Panc1 (cell line): ENCODE measurements around the gene CPNE4. TPM values are rescaled to one million over a fixed set of nuclear protein-coding genes. Genes with fewer than 3 reads are reported as not detected.

ENCODE experiments used
- ATAC-seq: fragments of 200-7000 bp; cut with Tn5 transposase; 2 replicates; pipeline ENCODE4 v1.9.1; 2020; ENCODE audit warnings: mild to moderate bottlenecking, moderate library complexity
- BruUV-seq: library from RNA; stranded (reverse); fragments of 400-500 nt; replicated peaks from 2 replicates; lab custom pipeline; 2021; lab: Mats Ljungman, UMichigan
- CTCF ChIA-PET: fragments of 300-600 bp; sonication (Branson Sonifier 250); formaldehyde crosslinking; loops from one replicate; lab custom pipeline; 2022; ENCODE audit warnings: antibody characterized with exemption; lab: Charles Lee
- POLR2A ChIA-PET: fragments of 300-600 bp; sonication (Branson Sonifier 250); formaldehyde crosslinking; loops from one replicate; lab custom pipeline; 2022; ENCODE audit warnings: antibody characterized with exemption; lab: Charles Lee
- DNase-seq: peaks from one replicate; pipeline ENCODE4 v3.0.0-alpha.2; 2010; ENCODE audit warnings: low read depth, low spot score
- H3K27ac ChIP-seq: 2 replicates; pipeline ENCODE4 v1.5.1; 2011; ENCODE audit warnings: mild to moderate bottlenecking, low read length, inconsistent platforms
- H3K27me3 ChIP-seq: fragments of 200-500 bp; sonication (Bioruptor generic); 2 replicates; pipeline ENCODE4 v1.6.0; 2014; ENCODE audit warnings: low read length, inconsistent platforms; ENCODE audit not compliant: control insufficient read depth, insufficient read depth
- H3K36me3 ChIP-seq: fragments of 200-500 bp; sonication (Bioruptor generic); 2 replicates; pipeline ENCODE4 v1.5.1; 2014; ENCODE audit warnings: inconsistent platforms, mild to moderate bottlenecking, low read length, moderate library complexity; ENCODE audit not compliant: control insufficient read depth, insufficient read depth
- H3K4me1 ChIP-seq: 2 replicates; pipeline ENCODE4 v1.5.1; 2011; ENCODE audit warnings: inconsistent platforms, mild to moderate bottlenecking, low read length, moderate library complexity; ENCODE audit not compliant: control insufficient read depth, insufficient read depth
- H3K4me3 ChIP-seq, 2 experiments: 2 replicates each; pipeline ENCODE4 v1.5.1; 2011 to 2012; ENCODE audit warnings: low read depth in 2 of 2, low read length in 2 of 2, mild to moderate bottlenecking in 2 of 2, inconsistent platforms in 1 of 2, moderate library complexity in 1 of 2
- H3K9me3 ChIP-seq: fragments of 200-500 bp; sonication (Bioruptor generic); 2 replicates; pipeline ENCODE4 v1.5.1; 2014; ENCODE audit warnings: low read depth, mild to moderate bottlenecking, inconsistent platforms, low read length, moderate library complexity; ENCODE audit not compliant: control insufficient read depth, insufficient read depth
- POLR2AphosphoS5 ChIP-seq: IDR thresholded peaks from 2 replicates; pipeline ENCODE4 v1.6.1; 2012; ENCODE audit warnings: mild to moderate bottlenecking, low read depth, low read length, moderate library complexity
- SIN3A ChIP-seq: IDR thresholded peaks from 2 replicates; pipeline ENCODE4 v1.6.1; 2012; ENCODE audit warnings: low read depth, mild to moderate bottlenecking, low read length, moderate library complexity, borderline replicate concordance; ENCODE audit not compliant: insufficient read depth
- TCF7L2 ChIP-seq: IDR thresholded peaks from 2 replicates; pipeline ENCODE4 v1.6.1; 2011; ENCODE audit warnings: mild to moderate bottlenecking, low read depth, low read length, inconsistent platforms
- in situ Hi-C: cut with HindIII; loops from 2 replicates; pipeline ENCODE4 v1.10.0; 2016; ENCODE audit warnings: low sequenced_read_pairs, low pct_unique_long_range_greater_than_20kb
- intact Hi-C: fragments of 100-400 bp; cut with micrococcal nuclease; formaldehyde crosslinking; loops from one replicate; pipeline ENCODE4 v1.10.0; 2022; ENCODE audit not compliant: unreplicated experiment
- total RNA-seq: library from RNA; stranded (reverse); gene quantifications from one replicate; pipeline ENCODE4 v1.2.1, GENCODE V29; 2021; ENCODE audit not compliant: unreplicated experiment
- TF ChIP-seq, protein P1 (sequence below): fragments of 450-650 bp; IDR thresholded peaks from 2 replicates; pipeline ENCODE4 v1.5.1; 2017; ENCODE audit warnings: mild to moderate bottlenecking
- TF ChIP-seq, protein P2 (sequence below), 2 experiments: IDR thresholded peaks; 2 replicates each; pipeline ENCODE4 v1.6.1; 2011 to 2012; ENCODE audit warnings: low read depth in 2 of 2, control low read depth in 1 of 2, low read length in 1 of 2, mild to moderate bottlenecking in 1 of 2, moderate library complexity in 1 of 2; ENCODE audit not compliant: insufficient read depth in 1 of 2

The CPNE4 gene
- total RNA-seq, 1 experiment from 2014 or later: not detected

DNA sequence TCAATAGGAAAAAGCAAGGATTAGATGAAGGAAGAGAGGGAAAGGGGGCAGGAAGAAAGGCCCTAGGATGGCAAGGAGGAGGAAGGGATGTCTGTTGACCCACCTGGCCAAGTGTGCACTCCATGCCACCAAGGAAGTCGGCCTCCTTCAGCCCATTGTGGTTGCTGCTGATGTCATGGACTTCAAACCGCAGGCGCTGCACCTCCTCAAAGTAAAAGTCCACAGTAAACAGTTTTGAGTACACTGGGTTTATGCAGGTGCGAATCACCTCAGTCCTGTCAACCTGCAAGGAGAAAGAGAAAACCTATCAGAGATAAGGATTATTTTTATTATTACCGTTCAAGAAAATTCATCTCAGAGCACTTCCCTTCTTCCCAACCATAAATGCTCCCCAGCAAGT lies 311.5 kb downstream of the CPNE4 start:
- ChIA-PET CTCF (no interaction called here), POLR2A (no interaction called here)
- no TSS peak for BruUV-seq
- in situ Hi-C loops: no loop called here
- Histone ChIP-seq H3K27me3 (no peaks in the 10 kb centered on the region), H3K4me3 (no peak overlapping the region), H3K27ac (no peak overlapping the region), H3K36me3 (no peaks in the 10 kb centered on the region), H3K4me1 (no peaks in the 10 kb centered on the region), H3K9me3 (no peaks in the 10 kb centered on the region)
- no peak for TF ChIP-seq SIN3A
- TF ChIP-seq, protein P1, sequence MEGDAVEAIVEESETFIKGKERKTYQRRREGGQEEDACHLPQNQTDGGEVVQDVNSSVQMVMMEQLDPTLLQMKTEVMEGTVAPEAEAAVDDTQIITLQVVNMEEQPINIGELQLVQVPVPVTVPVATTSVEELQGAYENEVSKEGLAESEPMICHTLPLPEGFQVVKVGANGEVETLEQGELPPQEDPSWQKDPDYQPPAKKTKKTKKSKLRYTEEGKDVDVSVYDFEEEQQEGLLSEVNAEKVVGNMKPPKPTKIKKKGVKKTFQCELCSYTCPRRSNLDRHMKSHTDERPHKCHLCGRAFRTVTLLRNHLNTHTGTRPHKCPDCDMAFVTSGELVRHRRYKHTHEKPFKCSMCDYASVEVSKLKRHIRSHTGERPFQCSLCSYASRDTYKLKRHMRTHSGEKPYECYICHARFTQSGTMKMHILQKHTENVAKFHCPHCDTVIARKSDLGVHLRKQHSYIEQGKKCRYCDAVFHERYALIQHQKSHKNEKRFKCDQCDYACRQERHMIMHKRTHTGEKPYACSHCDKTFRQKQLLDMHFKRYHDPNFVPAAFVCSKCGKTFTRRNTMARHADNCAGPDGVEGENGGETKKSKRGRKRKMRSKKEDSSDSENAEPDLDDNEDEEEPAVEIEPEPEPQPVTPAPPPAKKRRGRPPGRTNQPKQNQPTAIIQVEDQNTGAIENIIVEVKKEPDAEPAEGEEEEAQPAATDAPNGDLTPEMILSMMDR: no peak
- no peak for TF ChIP-seq TCF7L2
- TF ChIP-seq, protein P2, sequence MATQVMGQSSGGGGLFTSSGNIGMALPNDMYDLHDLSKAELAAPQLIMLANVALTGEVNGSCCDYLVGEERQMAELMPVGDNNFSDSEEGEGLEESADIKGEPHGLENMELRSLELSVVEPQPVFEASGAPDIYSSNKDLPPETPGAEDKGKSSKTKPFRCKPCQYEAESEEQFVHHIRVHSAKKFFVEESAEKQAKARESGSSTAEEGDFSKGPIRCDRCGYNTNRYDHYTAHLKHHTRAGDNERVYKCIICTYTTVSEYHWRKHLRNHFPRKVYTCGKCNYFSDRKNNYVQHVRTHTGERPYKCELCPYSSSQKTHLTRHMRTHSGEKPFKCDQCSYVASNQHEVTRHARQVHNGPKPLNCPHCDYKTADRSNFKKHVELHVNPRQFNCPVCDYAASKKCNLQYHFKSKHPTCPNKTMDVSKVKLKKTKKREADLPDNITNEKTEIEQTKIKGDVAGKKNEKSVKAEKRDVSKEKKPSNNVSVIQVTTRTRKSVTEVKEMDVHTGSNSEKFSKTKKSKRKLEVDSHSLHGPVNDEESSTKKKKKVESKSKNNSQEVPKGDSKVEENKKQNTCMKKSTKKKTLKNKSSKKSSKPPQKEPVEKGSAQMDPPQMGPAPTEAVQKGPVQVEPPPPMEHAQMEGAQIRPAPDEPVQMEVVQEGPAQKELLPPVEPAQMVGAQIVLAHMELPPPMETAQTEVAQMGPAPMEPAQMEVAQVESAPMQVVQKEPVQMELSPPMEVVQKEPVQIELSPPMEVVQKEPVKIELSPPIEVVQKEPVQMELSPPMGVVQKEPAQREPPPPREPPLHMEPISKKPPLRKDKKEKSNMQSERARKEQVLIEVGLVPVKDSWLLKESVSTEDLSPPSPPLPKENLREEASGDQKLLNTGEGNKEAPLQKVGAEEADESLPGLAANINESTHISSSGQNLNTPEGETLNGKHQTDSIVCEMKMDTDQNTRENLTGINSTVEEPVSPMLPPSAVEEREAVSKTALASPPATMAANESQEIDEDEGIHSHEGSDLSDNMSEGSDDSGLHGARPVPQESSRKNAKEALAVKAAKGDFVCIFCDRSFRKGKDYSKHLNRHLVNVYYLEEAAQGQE (IDR thresholded peaks at IDR 0.05; ENCODE audit: insufficient read depth in 1 of 2, low read depth in 2 of 2, low read length in 1 of 2): no peak
- no peak for TF ChIP-seq POLR2AphosphoS5
- intact Hi-C loops: no loop called here
- no peak for DNase-seq
- ATAC-seq: no peak

DNA sequence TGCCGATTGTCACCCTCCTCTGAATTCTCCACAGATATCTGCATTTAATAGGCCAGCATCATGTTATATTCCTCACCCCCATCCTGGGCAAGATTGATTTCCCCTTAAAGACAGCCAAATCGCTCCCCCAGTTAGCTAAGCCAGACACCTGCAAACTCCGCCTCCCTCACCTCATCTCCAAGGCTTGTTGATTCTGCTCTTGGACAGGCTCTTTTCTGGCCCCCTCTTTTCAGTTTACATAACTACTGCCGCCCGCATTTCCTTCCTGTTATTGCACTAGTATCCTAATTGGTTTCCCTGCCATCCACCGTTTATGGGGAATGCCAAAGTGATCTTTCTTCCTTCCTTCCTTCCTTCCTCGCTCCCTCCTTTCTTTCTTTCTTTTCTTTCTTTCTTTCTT lies 317.3 kb downstream of the CPNE4 start:
- no peak for ATAC-seq
- Histone ChIP-seq H3K27me3 (no peaks in the 10 kb centered on the region), H3K4me1 (no peaks in the 10 kb centered on the region), H3K36me3 (no peaks in the 10 kb centered on the region), H3K9me3 (no peaks in the 10 kb centered on the region), H3K27ac (no peak overlapping the region), H3K4me3 (no peak overlapping the region)
- BruUV-seq: no TSS peak
- CTCF ChIA-PET: no interaction called here
- in situ Hi-C loops (no loop called here), intact Hi-C loops (no loop called here)
- DNase-seq: no peak
- TF ChIP-seq SIN3A: no peak
- TF ChIP-seq TCF7L2: no peak
- no peak for TF ChIP-seq POLR2AphosphoS5
- TF ChIP-seq, protein P2 (IDR thresholded peaks at IDR 0.05; ENCODE audit: insufficient read depth in 1 of 2, low read depth in 2 of 2, low read length in 1 of 2): no peak
- TF ChIP-seq, protein P1: no peak
- POLR2A ChIA-PET: no interaction called here
